ENCODE data around the gene TP53I13.

DNA sequence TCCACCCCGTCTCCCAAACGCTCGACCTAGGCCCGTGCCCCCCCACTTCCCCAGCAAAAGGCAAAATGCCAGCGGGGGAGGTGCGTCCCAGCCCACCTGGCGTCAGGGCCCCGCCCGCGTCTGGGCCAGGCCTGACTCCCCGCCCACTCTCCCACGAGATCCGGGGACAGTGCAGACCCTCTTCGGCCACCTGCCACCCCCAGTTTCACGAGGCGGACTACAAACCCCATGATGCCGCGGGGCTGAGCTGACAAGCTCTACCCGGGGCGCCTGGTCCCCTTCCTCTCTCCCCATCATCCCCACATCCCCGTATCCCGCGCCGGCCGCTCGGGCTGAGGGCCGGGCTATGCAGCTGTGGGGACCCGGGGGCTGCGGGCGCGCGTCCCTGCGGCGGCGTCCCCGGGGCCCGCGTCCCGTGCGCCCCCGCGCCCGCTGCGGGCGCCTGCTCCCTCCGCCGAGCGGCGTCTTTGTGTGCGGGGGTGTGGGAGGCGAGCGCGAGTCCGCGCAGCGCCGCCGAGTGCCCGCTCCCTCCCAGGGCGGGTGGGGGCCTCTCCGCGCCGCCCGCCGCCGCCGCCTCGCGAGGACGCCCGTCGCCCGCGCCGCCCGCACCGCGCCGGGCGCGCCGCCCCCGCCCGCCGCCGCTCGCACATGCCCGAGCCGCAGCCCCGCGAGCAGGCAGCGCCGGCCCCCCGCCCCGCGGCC, 24.5 kb downstream of the TP53I13 start, which contains the start of gene ANKRD13B:
- TF ChIP-seq NFRKB (IDR thresholded peaks at IDR 0.05) (no peak), FOXM1 (IDR thresholded peaks at IDR 0.05; ENCODE audit: borderline replicate concordance) (0 out of 2 replicates have a peak, but pooled peaks have one; percentile 33), ZNF384 (IDR thresholded peaks at IDR 0.05) (no peak), BHLHE40 (IDR thresholded peaks at IDR 0.05; ENCODE audit: borderline replicate concordance) (no peak), PKNOX1 (IDR thresholded peaks at IDR 0.05) (no peak)
